Activated CD4-positive, alpha-beta T cell treated with anti-CD3 and anti-CD28 coated beads, Interleukin-2, amount 50 U/mL, for 48 hours (primary cell): ENCODE data around the gene LTA.

Experiments used
- DNase-seq, 2 experiments: peaks; one replicate each; pipeline ENCODE4 v3.0.0-alpha.2; 2020

LTA gene

DNA sequence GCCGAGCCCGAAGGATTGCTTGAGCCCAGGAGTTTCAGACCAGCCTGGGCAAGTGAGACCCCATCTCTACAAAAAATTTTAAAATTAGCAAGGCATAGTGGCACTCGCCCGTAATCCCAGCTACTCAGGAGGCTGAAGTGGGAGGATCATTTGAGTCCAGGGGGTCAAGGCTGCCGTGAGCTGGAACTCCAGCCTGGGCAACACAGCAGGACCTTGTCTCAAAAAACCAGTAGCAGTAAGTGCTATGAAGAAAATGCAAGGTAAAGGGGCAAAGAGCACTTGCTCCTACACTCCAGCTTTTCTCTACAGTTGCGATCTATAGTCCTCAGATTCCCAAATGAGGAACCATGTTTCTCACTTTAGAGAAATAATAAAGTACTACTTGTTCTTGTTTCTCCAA lies 28.4 kb upstream of the LTA start:
- DNase-seq: no peak

DNA sequence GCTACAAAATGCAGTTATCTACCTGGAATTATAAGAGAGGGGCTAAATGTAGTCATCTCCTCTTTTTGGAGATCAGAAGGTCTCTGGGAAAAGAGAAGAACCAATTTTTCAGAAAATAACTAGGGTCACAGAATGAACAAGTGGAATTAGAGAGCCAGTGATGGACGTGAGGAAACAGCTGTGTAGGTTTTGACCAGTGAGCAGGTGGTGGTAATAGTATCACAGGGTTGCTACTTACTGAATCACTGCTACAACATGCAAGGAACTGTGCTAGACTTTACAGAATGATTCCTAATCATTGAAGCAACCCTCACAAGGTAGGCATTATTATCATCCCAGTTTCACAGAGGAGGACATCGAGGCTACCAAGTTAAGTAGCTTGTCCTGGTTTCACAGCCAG lies 27.4 kb upstream of the LTA start:
- DNase-seq: no peak

DNA sequence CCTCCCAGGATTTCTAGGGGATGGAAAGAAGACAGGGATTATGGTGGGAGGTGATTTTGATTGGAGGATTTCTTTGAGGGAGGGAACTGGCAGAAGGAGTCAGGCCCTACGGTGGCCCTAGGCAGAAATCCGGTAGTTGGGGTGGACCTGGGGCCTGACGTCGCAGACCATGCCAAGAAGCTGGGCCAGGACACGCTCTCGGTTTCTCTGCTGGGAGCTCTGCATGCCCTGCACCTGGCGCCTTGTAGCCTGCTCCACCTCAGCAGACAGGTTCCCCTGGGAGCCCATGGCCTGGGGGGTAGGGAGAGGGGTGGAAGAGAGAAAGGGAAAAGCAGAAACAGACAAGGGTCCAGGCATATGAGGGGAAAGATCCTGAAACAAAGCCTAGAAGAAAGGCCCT lies 26.8 kb upstream of the LTA start:
- no peak for DNase-seq

DNA sequence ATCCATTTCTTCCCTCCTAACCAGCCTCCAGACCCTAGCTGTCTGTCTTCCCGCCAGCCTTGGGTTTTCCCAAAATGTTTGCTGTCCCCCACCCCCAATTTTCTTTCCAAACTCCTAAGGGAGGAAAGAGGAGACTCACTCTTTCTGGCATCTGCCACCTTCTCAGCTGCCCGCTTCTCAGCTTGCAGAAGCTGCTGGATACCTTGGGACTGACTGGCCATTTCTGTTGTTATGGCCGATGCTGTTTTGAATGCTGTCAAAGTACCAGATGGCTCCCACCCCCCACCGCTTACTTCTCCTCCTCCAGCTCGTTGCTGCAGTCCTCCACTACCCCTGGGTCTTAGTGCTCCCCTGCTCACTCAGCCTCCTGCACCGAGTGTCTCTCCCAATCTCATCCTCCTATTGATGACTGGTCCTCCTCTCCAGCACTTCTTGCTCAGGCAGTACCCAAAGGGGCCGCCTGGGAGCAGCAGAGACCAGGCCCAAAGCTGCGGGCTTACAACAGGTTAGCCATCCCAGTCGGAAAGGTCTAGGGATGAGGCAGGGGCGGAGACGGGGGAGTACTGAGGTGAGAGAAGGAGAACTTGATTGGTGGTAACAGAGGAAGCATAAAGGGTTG lies 25.6 kb upstream of the LTA start, which contains the start of gene ATP6V1G2:
Gene ATP6V1G2 (minus strand): TSS at position 270 of the 619 bp plus-strand sequence. CDS start 49 bp downstream, at position 221.
- peak; percentile 93 to 96 for DNase-seq

DNA sequence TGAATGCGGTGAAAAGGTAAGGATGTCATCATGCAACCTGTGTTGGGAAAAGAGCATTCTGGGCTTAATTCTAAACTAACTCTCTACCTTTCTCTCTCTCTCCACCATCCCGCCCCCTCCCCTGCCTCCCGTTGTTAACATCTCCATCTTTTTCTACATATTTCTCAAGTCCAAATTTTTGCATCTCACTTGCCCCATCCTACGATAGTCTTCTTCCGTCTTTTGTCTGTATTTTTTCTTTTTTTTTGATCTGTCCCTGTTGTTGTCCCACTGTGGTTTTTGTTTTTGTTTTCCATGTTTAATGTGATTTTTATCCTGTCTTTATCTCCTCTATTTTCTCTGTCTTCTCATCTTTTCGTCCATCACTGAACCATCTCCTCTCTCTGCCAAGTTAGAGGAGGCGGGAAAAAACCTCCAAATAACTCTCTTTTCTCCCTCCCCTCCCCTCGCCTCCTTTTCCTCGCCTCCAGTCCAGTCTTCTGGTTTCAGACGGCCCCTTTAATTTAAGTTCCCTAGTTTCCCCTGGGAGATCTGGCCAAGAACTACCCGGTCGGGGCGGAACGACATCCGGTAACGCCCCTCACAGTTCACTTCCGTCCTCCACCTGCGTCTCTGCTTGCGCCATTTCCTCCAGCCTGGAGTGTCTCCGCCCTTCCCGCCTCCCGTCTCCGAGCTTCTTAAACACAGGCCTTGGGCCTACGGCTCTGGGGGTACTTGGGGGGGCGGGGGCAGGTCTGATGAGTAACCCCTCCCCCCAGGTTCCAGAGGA lies 24.9 kb upstream of the LTA start, which contains the start of gene NFKBIL1:
Gene NFKBIL1 (plus strand): TSS at position 651 of the 769 bp plus-strand sequence. CDS start 87 bp downstream, at position 738.
- DNase-seq: peak; percentile 91 to 95

DNA sequence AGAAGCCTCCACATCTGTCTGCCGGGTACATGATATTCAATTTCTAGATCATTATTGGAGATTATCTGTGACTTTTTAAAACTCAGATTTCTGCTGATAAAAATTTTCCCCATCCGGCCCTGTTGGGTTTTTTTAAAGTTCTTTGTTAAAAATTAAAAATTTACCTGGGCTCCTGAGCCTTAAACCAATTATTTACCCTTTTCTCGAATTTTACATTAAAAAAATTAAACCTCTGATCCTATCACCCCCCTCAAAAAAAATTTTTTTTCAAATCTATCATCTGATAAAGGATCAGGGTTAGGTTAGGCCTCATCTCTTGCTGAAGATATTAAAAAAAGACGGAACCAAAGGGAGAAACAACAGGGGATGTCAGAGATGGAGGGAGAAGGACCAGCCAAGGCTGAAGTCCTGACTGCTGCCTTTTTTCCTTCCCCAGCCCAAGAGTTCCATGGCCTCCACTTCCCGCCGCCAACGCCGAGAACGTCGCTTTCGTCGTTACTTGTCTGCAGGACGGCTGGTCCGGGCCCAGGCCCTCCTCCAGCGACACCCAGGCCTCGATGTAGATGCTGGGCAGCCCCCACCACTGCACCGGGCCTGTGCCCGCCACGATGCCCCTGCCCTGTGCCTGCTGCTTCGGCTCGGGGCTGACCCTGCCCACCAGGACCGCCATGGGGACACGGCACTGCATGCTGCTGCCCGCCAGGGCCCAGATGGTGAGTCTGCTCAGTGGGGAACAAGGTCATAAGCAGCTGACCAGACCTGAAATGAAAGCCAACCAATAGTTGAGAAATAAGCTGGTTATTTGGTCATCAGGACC lies 24.2 kb upstream of the LTA start:
- no peak for DNase-seq

DNA sequence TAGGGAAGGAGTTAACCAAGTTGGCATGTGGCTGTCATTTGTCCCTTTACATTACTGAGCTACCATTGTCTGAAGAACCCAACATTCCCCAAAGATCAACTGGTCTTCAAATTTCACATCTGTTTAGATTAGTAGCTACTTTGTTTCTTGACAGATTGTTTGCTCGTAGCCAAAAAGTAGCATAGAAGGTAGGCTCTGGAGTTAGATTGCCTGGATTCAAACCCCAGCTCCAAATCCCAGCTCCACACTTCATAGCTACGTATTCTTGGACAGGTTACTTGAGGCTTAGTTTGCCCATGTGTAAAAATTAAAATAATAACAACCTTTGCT lies 23.6 kb upstream of the LTA start:
- DNase-seq: no peak

DNA sequence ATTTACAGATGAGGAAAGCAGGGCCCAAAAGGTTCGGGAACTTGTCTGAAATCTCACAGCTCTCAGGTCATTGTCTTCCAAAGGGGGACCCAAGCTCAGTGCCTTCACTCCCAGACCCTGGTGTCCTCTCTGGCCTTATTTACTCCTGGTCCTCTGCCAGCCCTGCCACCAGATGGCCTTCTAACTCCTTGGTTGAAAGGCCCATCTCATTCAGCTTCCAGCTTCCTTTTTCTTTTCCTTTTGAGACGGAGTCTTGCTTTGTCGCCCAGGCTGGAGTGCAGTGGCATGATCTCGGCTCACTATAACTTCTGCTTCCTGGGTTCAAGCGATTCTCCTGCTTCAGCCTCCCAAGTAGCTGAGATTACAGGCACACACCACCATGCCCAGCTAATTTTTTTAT lies 20.7 kb upstream of the LTA start:
- DNase-seq: peak; percentile 65 to 73

DNA sequence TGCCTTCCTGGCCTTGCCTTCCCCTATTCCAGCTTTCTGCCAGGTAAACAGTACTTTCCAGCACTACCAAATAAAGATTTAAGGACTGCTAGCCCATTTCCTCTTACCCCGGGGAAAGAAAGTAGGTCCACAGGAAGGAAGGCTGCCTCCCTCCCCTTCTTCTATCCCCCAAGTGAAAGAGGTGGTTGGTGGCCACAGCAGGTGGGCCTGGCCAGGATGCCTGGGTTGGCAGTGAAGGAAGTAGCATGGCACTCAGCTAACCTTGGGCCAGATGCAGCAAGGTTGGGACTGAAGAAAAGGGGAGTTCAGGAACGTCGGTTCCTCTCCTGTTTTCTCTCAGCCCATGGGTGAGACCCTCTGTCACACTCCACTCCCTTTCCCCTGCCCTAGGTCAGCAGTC lies 15.8 kb upstream of the LTA start:
- no peak for DNase-seq

DNA sequence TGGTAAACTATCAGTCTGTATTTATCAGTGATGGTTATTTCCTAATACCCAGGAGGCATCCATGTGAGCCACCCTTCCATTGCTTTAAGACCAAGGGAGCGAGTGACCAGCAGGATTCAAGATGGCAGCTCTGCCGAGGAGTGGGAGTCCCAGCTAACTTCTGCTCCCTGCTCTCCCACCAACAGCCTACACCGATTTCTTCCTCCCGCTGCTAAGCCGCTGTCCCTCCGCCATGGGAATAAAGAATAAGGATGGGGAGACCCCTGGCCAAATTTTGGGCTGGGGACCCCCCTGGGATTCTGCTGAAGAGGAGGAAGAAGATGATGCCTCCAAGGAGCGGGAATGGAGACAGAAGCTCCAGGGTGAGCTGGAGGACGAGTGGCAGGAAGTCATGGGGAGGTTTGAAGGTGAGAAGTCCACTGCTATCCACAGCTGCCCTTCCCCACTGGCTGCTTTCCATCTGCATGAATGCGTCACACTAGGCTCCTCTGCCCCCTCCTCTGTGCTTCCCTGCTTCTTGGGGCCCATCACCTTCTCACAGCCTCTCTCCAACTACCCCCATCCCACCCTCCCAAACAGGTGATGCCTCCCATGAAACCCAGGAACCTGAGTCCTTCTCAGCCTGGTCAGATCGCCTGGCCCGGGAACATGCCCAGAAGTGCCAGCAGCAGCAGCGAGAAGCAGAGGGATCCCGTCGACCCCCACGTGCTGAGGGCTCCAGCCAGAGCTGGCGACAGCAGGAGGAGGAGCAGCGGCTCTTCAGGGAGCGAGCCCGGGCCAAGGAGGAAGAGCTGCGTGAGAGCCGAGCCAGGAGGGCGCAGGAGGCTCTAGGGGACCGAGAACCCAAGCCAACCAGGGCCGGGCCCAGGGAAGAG lies 14.4 kb upstream of the LTA start:
- DNase-seq: no peak

DNA sequence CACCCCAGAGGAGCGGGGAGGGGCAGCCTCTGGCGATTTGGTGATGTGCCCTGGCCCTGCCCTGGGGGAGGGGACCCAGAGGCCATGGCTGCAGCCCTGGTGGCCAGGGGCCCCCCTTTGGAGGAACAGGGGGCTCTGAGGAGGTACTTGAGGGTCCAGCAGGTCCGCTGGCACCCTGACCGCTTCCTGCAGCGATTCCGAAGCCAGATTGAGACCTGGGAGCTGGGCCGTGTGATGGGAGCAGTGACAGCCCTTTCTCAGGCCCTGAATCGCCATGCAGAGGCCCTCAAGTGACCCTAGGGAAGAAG lies 13.8 kb upstream of the LTA start:
- no peak for DNase-seq

DNA sequence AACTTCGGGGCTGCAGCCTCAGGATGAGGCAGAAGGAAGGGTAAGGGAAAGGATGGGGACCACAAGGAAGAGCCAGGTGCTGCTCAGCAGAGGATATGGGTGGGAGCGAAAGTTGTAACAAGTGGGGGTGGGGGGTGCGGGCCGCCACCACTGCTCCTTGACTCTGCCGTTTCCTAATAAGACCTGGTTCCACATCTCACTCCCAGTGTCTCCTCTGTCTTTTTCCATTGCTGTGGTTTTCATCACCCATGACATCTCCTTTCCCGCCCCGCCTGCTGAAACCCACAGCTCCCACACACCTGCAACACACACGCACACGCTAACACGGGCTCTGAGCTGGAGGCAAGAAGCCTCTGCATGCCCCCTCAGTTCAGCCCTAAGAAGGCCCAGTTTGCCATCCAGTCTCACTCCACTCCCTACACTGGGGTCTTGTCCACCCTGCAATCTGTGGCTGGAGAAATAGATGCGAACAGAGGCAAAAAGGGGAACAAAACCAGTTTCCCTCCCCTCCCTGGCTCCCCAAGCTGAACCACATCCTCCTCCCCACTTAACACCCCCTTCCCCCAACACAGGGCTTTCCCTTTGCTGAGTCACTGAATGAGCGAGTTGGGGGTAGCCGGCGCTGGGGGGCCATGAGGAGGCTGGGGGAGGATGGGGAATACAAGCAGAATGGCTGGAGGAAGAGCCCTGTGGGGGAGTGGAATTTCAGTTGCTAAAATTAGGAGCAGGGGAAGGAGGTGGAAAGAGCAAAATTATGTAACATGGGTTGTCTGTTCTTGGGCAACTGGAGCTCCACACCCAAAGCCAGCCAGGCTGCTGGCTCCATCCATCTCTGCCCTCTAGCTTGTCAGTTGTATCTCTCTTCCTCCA lies 13.2 kb upstream of the LTA start:
- peak; percentile 76 to 80 for DNase-seq

DNA sequence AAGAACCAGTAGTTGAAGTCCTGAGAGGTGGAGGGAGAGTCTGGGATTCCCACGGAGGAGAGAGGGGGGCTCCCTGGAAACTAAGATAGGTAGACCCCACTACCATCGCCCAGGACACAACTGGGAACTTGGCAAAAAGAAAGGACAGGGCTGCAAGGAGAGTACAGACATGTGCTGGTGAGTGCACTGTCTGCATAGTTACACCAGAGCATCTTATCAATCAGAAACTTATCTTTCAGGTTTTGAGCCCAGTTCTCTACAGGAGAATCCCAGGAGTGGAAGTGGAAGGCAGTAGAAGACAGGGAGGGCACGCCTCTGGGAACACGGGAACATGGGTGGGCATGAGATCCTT lies 12.5 kb upstream of the LTA start:
- DNase-seq: no peak

DNA sequence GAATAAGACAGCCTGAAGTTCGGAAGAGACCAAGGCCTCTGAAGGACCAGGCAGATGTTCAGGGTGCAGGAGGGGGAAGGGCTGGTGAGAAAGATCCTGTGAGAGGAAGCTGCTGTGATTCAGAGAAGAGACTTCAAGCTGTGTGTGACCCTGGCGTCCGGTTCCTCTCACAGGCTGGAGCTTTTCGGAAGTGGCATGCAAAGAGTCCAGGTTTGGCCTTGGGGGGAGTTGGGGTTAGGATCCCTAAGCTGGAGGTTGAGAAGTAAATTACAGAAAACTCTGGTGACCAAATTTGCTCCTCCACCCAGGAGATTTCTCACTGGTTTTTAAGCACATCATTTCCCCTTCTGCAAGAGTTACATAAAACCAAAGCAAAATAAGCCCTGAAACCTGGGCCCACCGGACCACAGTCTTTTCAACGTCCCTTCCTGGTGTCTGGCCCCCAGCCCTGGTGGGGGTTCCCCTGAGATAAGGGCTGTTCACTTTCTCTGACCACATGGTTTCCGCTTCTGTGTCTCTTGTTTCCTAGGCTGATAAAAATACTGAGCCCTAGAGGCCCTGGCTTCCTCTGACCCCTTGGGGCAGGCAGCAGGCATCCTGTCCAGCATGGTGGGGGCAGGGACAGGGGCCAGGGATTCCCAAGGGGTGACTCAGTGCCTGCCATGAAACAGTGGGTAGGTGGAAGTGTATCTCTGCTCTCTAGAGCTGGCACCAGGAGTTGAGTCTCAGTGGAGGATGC lies 12.0 kb upstream of the LTA start:
- peak; percentile 65 to 68 for DNase-seq

DNA sequence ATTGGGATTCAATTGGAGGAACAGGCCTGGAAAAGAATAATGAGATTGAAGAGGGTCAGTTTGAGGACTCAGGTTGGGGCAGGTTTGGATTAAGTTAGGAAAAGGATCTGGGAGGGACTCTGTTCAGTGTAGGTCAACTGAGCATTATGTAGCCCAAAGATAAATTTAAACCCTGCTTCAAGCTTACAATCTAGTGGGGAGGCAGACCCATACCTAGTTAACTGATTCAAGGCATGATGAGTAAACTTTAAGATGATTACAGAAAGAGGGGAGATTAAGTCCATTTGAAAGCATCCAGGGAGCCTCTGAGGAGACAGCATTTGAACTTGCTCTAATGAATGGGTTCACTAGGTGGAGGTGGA lies 11.4 kb upstream of the LTA start:
- no peak for DNase-seq

DNA sequence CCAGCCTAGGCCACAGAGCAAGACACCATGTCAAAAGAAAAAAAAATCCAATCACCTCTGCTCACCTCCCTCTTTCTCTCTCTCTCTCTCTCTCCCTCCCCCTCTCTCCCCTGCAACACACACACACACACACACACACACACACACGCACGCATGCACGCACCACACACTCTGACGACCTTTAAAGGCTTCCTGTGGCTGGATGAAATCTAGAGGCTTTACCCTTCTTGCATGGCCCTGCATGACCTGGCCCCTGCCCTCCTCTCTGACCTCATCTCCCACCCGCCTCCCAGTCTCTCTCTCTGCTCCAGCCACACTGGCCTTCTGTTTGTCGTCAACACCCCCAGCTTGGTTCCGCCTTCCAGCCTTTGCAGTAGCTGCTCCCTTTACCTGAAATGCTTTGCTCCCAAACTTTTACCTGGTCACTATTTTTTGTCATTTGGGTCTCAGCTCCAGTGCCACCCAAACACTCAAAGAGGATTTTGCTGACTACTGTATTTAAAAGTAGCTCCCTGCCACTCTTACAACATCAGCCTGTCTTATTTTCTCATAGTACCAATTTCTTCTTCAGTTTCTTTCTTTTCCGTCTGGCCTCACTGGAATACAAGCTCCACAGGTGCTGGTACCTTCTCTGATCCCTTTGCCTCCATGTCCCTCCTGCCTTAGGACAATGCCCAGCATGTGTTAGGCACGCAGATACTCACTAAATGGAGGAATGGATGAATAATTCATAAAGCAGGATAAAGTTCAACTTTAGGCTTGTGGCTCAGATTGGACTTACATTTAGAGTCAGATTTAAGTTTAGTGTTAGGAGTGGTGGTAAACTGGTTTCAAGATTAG lies 4.3 kb upstream of the LTA start:
- DNase-seq: no peak

DNA sequence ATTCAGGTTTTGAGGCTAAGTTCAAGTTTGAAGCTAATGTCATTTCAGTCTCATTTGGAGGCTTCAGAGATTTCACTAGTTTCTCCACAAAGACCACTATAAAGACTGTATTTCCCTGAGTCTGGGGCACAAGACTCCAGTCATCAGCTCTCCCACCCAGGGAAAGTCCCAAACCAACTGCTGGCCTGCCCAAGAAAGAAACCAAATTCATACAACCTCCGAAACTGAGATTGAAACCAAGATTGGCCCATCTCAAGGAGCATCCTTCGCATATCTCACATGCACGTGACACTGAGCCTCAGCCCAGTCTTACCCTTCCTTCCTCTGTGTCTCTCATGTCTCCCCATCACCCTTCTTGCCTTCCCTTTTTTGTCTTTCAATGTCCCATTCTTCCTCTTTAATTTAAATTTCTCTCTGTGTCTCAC lies 3.5 kb upstream of the LTA start:
- DNase-seq: peak; percentile 68 to 80

DNA sequence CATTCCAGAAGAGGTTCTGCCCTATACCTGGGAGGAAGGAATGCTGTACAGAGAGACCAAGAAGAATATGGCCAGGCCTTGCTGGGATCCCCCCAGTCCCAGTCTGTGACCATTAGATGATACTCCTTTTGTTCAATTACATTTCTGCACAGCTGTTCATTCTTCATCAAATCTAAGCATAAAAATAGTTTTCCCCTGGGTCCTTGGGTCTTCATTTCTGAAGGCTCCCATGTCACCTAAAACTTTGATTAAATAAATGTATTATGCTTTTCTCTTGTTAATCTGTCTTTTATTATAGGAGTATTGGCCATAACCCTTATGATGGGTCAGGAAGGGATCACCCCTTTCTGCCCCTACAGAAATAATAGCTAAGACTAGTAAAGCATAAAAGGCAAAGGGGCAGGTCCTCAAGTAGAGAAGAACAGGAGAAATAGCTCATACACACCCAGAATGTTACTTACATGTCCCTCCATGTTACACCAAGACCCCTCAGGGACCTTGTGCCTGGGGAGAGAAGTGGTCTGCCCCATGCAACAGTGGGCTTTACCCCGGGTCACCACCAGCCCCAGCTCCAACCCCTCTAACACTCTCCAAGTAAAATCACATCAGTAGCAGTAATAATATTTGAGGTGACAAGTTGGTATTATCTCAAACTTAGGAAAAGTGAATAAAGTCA lies 2.1 kb upstream of the LTA start:
- no peak for DNase-seq

DNA sequence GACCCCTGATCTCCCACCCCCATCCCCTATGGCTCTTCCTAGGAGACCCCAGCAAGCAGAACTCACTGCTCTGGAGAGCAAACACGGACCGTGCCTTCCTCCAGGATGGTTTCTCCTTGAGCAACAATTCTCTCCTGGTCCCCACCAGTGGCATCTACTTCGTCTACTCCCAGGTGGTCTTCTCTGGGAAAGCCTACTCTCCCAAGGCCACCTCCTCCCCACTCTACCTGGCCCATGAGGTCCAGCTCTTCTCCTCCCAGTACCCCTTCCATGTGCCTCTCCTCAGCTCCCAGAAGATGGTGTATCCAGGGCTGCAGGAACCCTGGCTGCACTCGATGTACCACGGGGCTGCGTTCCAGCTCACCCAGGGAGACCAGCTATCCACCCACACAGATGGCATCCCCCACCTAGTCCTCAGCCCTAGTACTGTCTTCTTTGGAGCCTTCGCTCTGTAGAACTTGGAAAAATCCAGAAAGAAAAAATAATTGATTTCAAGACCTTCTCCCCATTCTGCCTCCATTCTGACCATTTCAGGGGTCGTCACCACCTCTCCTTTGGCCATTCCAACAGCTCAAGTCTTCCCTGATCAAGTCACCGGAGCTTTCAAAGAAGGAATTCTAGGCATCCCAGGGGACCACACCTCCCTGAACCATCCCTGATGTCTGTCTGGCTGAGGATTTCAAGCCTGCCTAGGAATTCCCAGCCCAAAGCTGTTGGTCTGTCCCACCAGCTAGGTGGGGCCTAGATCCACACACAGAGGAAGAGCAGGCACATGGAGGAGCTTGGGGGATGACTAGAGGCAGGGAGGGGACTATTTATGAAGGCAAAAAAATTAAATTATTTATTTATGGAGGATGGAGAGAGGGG lies 1.4 kb downstream of the LTA start:
- DNase-seq: no peak
